Sigmoid colon (tissue), 7 donors: ENCODE data around the gene SEC11A. TPM values are rescaled to one million over a fixed set of nuclear protein-coding genes. Genes with fewer than 3 reads are reported as not detected.

Experiments used
- DNase-seq: peaks from one replicate; pipeline ENCODE4 v3.0.0-alpha.2; 2019
- H3K27ac ChIP-seq, 4 donors: fragments of 200-600 bp; sonication (generic); one replicate each; pipeline ENCODE4 v1.5.1; 2016 to 2019; ENCODE audit warnings: mild to moderate bottlenecking in 1 of 4
- H3K27me3 ChIP-seq, 3 donors: fragments of 200-600 bp; sonication (generic); one replicate each; pipeline ENCODE4 v1.5.1; 2019; ENCODE audit warnings: mild to moderate bottlenecking in 1 of 3
- H3K36me3 ChIP-seq, 4 donors: fragments of 200-600 bp; sonication (generic); one replicate each; pipeline ENCODE4 v1.5.1; 2016 to 2019
- H3K4me1 ChIP-seq, 4 donors: fragments of 200-600 bp; sonication (generic); one replicate each; pipeline ENCODE4 v1.5.1; 2017 to 2019
- H3K4me3 ChIP-seq, 4 donors: fragments of 200-600 bp; sonication (generic); one replicate each; pipeline ENCODE4 v1.5.1; 2017 to 2019; ENCODE audit warnings: mild to moderate bottlenecking in 2 of 4, moderate library complexity in 1 of 4
- H3K9me3 ChIP-seq, 4 donors: fragments of 200-600 bp in 3 of 4; sonication (generic) in 3 of 4; one replicate each; pipeline versions ENCODE4 v1.5.1 to v1.6.1; 2013 to 2019
- EP300 ChIP-seq, 4 donors: sonication (generic); formaldehyde crosslinking; IDR thresholded peaks; one replicate each; pipeline ENCODE4 v1.6.1; 2017; ENCODE audit warnings: antibody characterized with exemption in 4 of 4
- POLR2A ChIP-seq, 2 donors: fragments of 450-650 bp; IDR thresholded peaks; one replicate each; pipeline ENCODE4 v1.6.1; 2016; ENCODE audit warnings: antibody characterized with exemption in 2 of 2, mild to moderate bottlenecking in 2 of 2, moderate library complexity in 2 of 2
- POLR2AphosphoS5 ChIP-seq, 4 donors: sonication (generic); formaldehyde crosslinking; IDR thresholded peaks; one replicate each; pipeline ENCODE4 v1.6.1; 2017; ENCODE audit warnings: antibody characterized with exemption in 4 of 4
- WGBS, 2 donors: extraction: QIAGEN DNeasy Blood & Tissue Kit; methylation state at CpG; one replicate each; pipeline ENCODE4 v1.1.7; 2013; 5-methylcytosine and 5-hydroxymethylcytosine counted together
- intact Hi-C: fragments of 100-400 bp; cut with DNase I; formaldehyde crosslinking; loops from one replicate; pipeline ENCODE4 v1.15.1; 2023
- polyA plus RNA-seq, 3 donors: library from polyadenylated mRNA; stranded (reverse); fragments of 200-250 nt; gene quantifications; one replicate each; pipeline ENCODE4 v1.2.3, GENCODE V29; 2013
- total RNA-seq, 4 donors: library from RNA; depleted of rRNA; stranded (reverse); fragments of >200 nt; gene quantifications; one replicate each; pipeline ENCODE4 v1.1.0, GENCODE V29; 2016
- TF ChIP-seq, protein P1 (sequence below), 4 experiments: fragments of 450-650 bp in 3 of 4; fragments of 200-600 bp in 1 of 4; IDR thresholded peaks; one replicate each; pipeline ENCODE4 v1.5.1; 2016 to 2019; ENCODE audit warnings: antibody characterized with exemption in 4 of 4, mild to moderate bottlenecking in 3 of 4, moderate library complexity in 2 of 4
- donor health status: healthy with polysubstance abuse.
- donor health status: Bipolar disorder and iron deficiency.
- donor health status: healthy.

Gene SEC11A
- total and polyA plus RNA-seq, 7 donors: 83.9 to 216 (median 152) TPM

GRCh38 chr15:84750583-84751092, 34.7 kb upstream of the SEC11A start:
- Histone ChIP-seq H3K36me3 (no peaks in the 10 kb centered on the region), H3K4me3 (peak overlapping the region in 1 of 4 donors; percentile 93), H3K27me3 (no peaks in the 10 kb centered on the region), H3K27ac (peak overlapping the region in 3 of 4 donors; percentile 4 to 99 (median 99)), H3K4me1 (peaks cover 0 to 73% (median 49%) of the 10 kb centered on the region in 4 donors), H3K9me3 (no peaks in the 10 kb centered on the region)
- intact Hi-C loops: no loop called here
- WGBS, 2 donors: 19 to 24% methylated on average over 2 of the region's 2 CpGs
- TF ChIP-seq EP300 (IDR thresholded peaks at IDR 0.05) (no peak), POLR2A (IDR thresholded peaks at IDR 0.05) (no peak), POLR2AphosphoS5 (IDR thresholded peaks at IDR 0.05) (no peak)
- TF ChIP-seq, protein P1, sequence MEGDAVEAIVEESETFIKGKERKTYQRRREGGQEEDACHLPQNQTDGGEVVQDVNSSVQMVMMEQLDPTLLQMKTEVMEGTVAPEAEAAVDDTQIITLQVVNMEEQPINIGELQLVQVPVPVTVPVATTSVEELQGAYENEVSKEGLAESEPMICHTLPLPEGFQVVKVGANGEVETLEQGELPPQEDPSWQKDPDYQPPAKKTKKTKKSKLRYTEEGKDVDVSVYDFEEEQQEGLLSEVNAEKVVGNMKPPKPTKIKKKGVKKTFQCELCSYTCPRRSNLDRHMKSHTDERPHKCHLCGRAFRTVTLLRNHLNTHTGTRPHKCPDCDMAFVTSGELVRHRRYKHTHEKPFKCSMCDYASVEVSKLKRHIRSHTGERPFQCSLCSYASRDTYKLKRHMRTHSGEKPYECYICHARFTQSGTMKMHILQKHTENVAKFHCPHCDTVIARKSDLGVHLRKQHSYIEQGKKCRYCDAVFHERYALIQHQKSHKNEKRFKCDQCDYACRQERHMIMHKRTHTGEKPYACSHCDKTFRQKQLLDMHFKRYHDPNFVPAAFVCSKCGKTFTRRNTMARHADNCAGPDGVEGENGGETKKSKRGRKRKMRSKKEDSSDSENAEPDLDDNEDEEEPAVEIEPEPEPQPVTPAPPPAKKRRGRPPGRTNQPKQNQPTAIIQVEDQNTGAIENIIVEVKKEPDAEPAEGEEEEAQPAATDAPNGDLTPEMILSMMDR (IDR thresholded peaks at IDR 0.05): no peak
- no peak for DNase-seq

DNA sequence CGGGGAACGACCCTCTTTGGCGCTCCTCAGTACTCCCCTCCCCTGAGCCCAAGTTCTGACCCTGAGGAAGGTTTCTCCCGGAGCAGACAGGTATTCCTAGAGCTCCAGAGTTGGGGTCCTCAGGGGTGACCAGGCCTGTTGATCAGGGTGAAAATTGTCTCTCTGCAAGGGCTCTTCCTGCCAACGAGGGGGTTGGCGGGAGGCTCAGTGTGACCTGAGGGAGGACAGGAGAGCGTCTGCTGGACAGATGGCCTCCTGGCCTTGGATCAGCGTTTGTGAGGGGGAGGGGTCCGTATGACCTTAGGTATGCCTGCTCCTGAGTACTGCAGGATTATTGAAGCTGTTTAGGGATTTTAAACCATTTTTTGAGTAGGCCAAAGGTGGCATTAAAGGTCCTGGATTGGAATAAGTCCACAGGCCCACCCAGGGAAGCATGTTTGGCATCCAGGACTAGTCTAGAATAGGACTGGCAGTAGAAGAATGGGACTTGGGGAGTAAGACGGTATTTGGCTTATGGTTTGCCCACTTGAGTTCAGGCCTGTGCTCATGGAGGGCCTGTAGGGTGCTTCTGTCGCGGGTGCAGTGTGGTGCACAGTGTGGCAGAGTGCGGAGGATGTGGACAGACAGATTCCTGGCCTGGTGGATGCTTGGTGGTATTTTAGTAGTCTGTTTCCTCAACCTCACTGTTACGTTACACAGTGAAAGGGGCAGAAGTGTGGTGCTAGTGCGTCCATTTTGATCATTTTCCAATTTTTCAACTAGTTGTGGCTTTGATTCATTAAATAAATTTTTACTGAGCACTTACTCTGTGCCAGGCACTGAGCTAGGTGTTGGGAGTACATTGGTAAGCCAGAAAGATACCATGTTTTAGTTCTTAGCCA, 33.4 kb upstream of the SEC11A start:
- no peaks in the 10 kb centered on the region for H3K9me3 ChIP-seq
- H3K4me1 ChIP-seq: peaks cover 0 to 76% (median 48%) of the 10 kb centered on the region in 4 donors
- peak overlapping the region; percentile 59 to 95 (median 85) for H3K4me3 ChIP-seq
- H3K36me3 ChIP-seq: no peaks in the 10 kb centered on the region
- no peak for TF ChIP-seq EP300 (IDR thresholded peaks at IDR 0.05)
- TF ChIP-seq POLR2A (IDR thresholded peaks at IDR 0.05): no peak
- TF ChIP-seq, protein P1 (IDR thresholded peaks at IDR 0.05): no peak
- TF ChIP-seq POLR2AphosphoS5 (IDR thresholded peaks at IDR 0.05): no peak
- 4 to 5% methylated on average over 15 of the region's 15 CpGs for WGBS, 2 donors
- intact Hi-C loops: loop anchor here (2.0 to 5.0 kb wide), 5 partner anchors 67 to 179 kb away; partner anchors contain the start of genes ALPK3 and WDR73
- DNase-seq: peak; percentile 70
- H3K27me3 ChIP-seq: no peaks in the 10 kb centered on the region
- H3K27ac ChIP-seq: peak overlapping the region; percentile 99 to 100 (median 100)

- intact Hi-C loops: loop anchor here (2.0 to 5.0 kb wide), 5 partner anchors 68 to 180 kb away; partner anchors contain the start of genes ALPK3 and WDR73
- Histone ChIP-seq H3K27me3 (no peaks in the 10 kb centered on the region), H3K36me3 (no peaks in the 10 kb centered on the region), H3K4me1 (peaks cover 0 to 68% (median 47%) of the 10 kb centered on the region in 4 donors), H3K9me3 (no peaks in the 10 kb centered on the region), H3K4me3 (peak within 1 kb of the TSS; percentile 77 to 95 (median 88)), H3K27ac (peak within 1 kb of the TSS; percentile 99 to 100 (median 100))
- 1% methylated on average over 127 of the region's 127 CpGs for WGBS, 2 donors
- no peak for TF ChIP-seq EP300 (IDR thresholded peaks at IDR 0.05)
- TF ChIP-seq POLR2AphosphoS5 (IDR thresholded peaks at IDR 0.05): peak in 2 of 4 donors; percentile 51 to 66
- TF ChIP-seq, protein P1 (IDR thresholded peaks at IDR 0.05): no peak
- DNase-seq: peak; percentile 93
Observed at GRCh38 chr15:84748274-84749110, 32.6 kb upstream of the SEC11A start, which contains the start of gene ZNF592. Gene ZNF592, plus strand, starts transcription at chr15:84748592. Its CDS starts 34,084 bp downstream, at chr15:84782676.
